Erythroblast (primary cell): Measurements from ENCODE around the gene IL1R2.

ENCODE experiments used
- GATA1 ChIP-seq: IDR thresholded peaks from 2 replicates; pipeline ENCODE4 v1.6.1; 2011; ENCODE audit warnings: low read depth, mild to moderate bottlenecking, control low read depth, low read length, moderate library complexity
- POLR2A ChIP-seq: IDR thresholded peaks from 2 replicates; pipeline ENCODE4 v1.6.1; 2011; ENCODE audit warnings: mild to moderate bottlenecking, low read length

DNA sequence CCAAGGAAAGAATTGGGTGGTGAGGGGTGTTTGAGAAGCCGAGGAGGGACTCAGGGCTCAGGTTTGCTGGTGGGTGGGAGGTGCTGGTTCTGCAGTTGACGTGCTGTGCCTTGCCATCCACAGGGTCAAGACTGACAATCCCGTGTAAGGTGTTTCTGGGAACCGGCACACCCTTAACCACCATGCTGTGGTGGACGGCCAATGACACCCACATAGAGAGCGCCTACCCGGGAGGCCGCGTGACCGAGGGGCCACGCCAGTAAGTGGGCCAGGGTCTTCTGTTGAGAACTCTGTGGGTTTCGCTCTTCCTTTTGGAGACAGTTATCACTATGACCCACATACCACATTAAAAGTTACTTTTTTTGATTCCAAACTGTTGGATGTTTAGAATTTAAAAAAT, 32.6 kb downstream of the IL1R2 start:
- no peak for TF ChIP-seq POLR2A
- TF ChIP-seq GATA1 = no peak
